ENCODE data around the gene PRSS56. TPM values are rescaled to one million over a fixed set of nuclear protein-coding genes. Genes with fewer than 3 reads are reported as not detected.

The PRSS56 gene
- total and polyA plus RNA-seq, 8 donors, result not detected

DNA sequence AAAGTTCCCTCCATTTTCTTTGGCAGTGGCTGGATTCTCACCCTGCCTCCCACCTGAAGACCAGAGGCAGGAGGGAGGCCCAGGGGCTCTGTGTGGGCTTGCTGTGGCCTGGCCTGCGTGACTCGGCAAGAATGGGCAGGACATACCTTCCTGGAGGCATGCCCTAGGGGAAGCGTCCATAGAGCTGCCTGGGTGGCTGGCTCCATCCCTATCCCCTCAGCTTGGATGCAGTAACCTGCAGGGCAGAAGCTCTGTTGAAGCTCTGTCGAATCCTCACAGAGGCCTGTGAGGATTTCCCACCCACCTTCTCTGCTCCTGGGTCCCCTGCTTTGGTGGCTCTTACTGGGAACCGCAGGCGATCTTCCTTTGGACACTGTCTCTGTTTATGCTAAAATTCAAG lies 1.3 kb upstream of the PRSS56 start:
- Histone ChIP-seq H3K27ac (no peak overlapping the region), H3K27me3 (peaks cover 17 to 67% (median 41%) of the 10 kb centered on the region in 3 donors), H3K4me3 (no peak overlapping the region), H3K4me1 (peaks cover 19 to 24% (median 22%) of the 10 kb centered on the region in 4 donors), H3K9me3 (no peaks in the 10 kb centered on the region), H3K36me3 (no peaks in the 10 kb centered on the region)
- WGBS, 5 donors, result 65 to 78% (median 67%) methylated on average over 4 to 6 of the region's 6 CpGs
- intact Hi-C loops (cut with DNase I; ENCODE audit: low total_unique reads), result no loop called here
- no peak for TF ChIP-seq CTCF (IDR thresholded peaks at IDR 0.05)
- no peak for TF ChIP-seq POLR2A (IDR thresholded peaks at IDR 0.05)
- no peak for TF ChIP-seq EP300 (IDR thresholded peaks at IDR 0.05)
- TF ChIP-seq POLR2AphosphoS5 (IDR thresholded peaks at IDR 0.05), result no peak
- DNase-seq, result no peak

DNA sequence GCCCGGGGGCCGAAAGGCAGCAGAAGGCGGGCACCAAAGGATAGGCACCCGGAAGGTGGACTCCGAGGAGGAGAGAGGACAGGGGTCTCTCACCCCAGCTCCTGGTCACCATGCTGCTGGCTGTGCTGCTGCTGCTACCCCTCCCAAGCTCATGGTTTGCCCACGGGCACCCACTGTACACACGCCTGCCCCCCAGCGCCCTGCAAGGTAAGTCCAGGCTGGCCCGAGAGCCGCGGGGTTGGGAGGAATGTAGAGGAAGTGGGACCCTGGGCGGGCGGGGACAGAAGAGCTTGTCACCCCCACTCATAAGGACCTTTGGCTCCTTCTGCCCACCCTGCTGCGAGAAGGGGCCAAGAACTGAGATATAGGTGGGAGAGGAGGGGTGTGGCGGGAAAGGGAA lies 301 bp downstream of the PRSS56 start:
- H3K4me3 ChIP-seq, result no peak overlapping the region
- no peak overlapping the region for H3K27ac ChIP-seq
- DNase-seq, result no peak
- intact Hi-C loops (cut with DNase I; ENCODE audit: low total_unique reads), result loop anchor here (5.0 kb wide), 1 partner anchor 83 kb away; no protein-coding TSS in a partner anchor
- no peaks in the 10 kb centered on the region for H3K9me3 ChIP-seq
- TF ChIP-seq CTCF (IDR thresholded peaks at IDR 0.05) (no peak), POLR2AphosphoS5 (IDR thresholded peaks at IDR 0.05) (no peak), EP300 (IDR thresholded peaks at IDR 0.05) (no peak), POLR2A (IDR thresholded peaks at IDR 0.05) (no peak)
- H3K36me3 ChIP-seq, result no peaks in the 10 kb centered on the region
- peaks cover 30 to 40% (median 33%) of the 10 kb centered on the region in 4 donors for H3K4me1 ChIP-seq
- WGBS, 5 donors, result 69 to 79% (median 73%) methylated on average over 14 to 15 of the region's 15 CpGs
- H3K27me3 ChIP-seq, result peaks cover 32 to 79% (median 57%) of the 10 kb centered on the region in 3 donors

DNA sequence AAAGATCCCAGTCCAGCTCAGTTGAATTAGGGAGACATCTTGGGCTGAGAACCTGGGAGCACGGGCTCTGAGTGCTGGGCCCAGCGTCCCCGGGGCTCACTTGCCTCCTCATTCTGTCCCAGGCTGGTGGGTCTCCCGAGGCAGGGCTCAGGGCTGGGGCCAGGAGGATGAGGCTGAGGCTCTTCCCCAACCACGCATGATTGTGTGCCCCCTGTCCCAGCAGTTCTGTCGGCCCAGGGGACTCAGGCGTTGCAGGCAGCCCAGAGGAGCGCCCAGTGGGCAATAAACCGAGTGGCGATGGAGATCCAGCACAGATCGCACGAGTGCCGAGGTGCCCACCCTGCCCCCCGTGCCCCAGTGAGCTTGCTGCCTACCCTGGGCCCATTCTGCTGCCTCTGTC lies 910 bp downstream of the PRSS56 start:
- no peaks in the 10 kb centered on the region for H3K9me3 ChIP-seq
- H3K4me3 ChIP-seq, result no peak overlapping the region
- H3K27me3 ChIP-seq, result peaks cover 32 to 86% (median 63%) of the 10 kb centered on the region in 3 donors
- H3K4me1 ChIP-seq, result peaks cover 34 to 46% (median 38%) of the 10 kb centered on the region in 4 donors
- H3K27ac ChIP-seq, result no peak overlapping the region
- intact Hi-C loops (cut with DNase I; ENCODE audit: low total_unique reads), result loop anchor here (5.0 kb wide), 1 partner anchor 84 kb away; no protein-coding TSS in a partner anchor
- WGBS, 5 donors, result 86 to 91% (median 90%) methylated on average over 11 to 14 of the region's 14 CpGs
- no peak for DNase-seq
- TF ChIP-seq POLR2A (IDR thresholded peaks at IDR 0.05) (no peak), CTCF (IDR thresholded peaks at IDR 0.05) (no peak), EP300 (IDR thresholded peaks at IDR 0.05) (no peak), POLR2AphosphoS5 (IDR thresholded peaks at IDR 0.05) (no peak)
- H3K36me3 ChIP-seq, result no peaks in the 10 kb centered on the region

GRCh38 chr2:232521959-232522622 lies 1.9 kb downstream of the PRSS56 start:
- Histone ChIP-seq H3K4me1 (peaks cover 34 to 47% (median 38%) of the 10 kb centered on the region in 4 donors), H3K27ac (no peak overlapping the region), H3K9me3 (no peaks in the 10 kb centered on the region), H3K27me3 (peaks cover 32 to 95% (median 70%) of the 10 kb centered on the region in 3 donors), H3K4me3 (peak overlapping the region; percentile 20 to 49 (median 32)), H3K36me3 (no peaks in the 10 kb centered on the region)
- no peak for TF ChIP-seq POLR2AphosphoS5 (IDR thresholded peaks at IDR 0.05)
- TF ChIP-seq CTCF (IDR thresholded peaks at IDR 0.05), result peak in 5 of 7 experiments; percentile 15 to 94 (median 86)
- DNase-seq, result peak; percentile 66 to 80
- 0 to 12% (median 5%) methylated on average over 2 to 66 of the region's 66 CpGs for WGBS, 5 donors
- intact Hi-C loops (cut with DNase I; ENCODE audit: low total_unique reads), result loop anchor here (5.0 kb wide), 1 partner anchor 85 kb away; no protein-coding TSS in a partner anchor
